Endometrium (tissue), 2 donors: Measurements from ENCODE around the gene PIGB.
"Not testable (repeated sequence)": the region's sequence is repeated elsewhere in the genome, so short reads cannot be mapped to it uniquely, and the experiment has no call there.

Experiments
- FAIRE-seq: peaks from 2 replicates; lab custom pipeline; 2012; peaks lifted over from hg19 to GRCh38; lab: Jason Lieb, UNC
- donor health status: control.
- donor health status: control.

Gene PIGB

GRCh38 chr15:55383687-55384086, 64.7 kb downstream of the PIGB start:
- no peak for FAIRE-seq

- no peak for FAIRE-seq
Observed at GRCh38 chr15:55387027-55387426, 68.0 kb downstream of the PIGB start.

GRCh38 chr15:55389264-55389607, 70.2 kb downstream of the PIGB start:
- FAIRE-seq = no peak

- FAIRE-seq = no peak
Observed at GRCh38 chr15:55394694-55395093, 75.7 kb downstream of the PIGB start.

GRCh38 chr15:55398243-55398642, 79.2 kb downstream of the PIGB start:
- no peak for FAIRE-seq

GRCh38 chr15:55400050-55400449, 81.0 kb downstream of the PIGB start:
- FAIRE-seq = not testable (repeated sequence)

- no peak for FAIRE-seq
Observed at GRCh38 chr15:55401786-55402246, 82.8 kb downstream of the PIGB start.

GRCh38 chr15:55402707-55403106, 83.7 kb downstream of the PIGB start:
- no peak for FAIRE-seq

- no peak for FAIRE-seq
Observed at GRCh38 chr15:55403531-55403930, 84.5 kb downstream of the PIGB start.
